ENCODE results near the gene HECTD1. TPM values are rescaled to one million over a fixed set of nuclear protein-coding genes. Genes with fewer than 3 reads are reported as not detected.

The HECTD1 gene
- total and polyA plus RNA-seq, 12 donors, result 49.5 to 189 (median 151) TPM

- peak; percentile 94 to 100 (median 96) for ATAC-seq
- Histone ChIP-seq H3K4me1 (peaks cover 0 to 12% (median 8%) of the 10 kb centered on the region in 9 donors), H3K36me3 (no peaks in the 10 kb centered on the region), H3K4me3 (peak overlapping the region in 6 of 10 donors; percentile 20 to 41 (median 32)), H3K9me3 (peaks cover 0 to 3% (median 0%) of the 10 kb centered on the region in 11 donors), H3K27me3 (no peaks in the 10 kb centered on the region), H3K27ac (peak overlapping the region; percentile 18 to 77 (median 56))
- intact Hi-C loops (cut with DNase I), result loop anchor here in 1 of 10 donors (1.0 kb wide), 1 partner anchor 23 kb away; the partner anchor contains the start of gene HECTD1
- DNase-seq, result peak; percentile 35 to 46
- no peak for TF ChIP-seq CTCF (IDR thresholded peaks at IDR 0.05)
- WGBS, 2 donors, result 54 to 55% methylated on average over 17 of the region's 17 CpGs
These were observed 22.3 kb upstream of the HECTD1 start for GRCh38 chr14:31229638-31230572.

GRCh38 chr14:31229009-31229408 lies 21.4 kb upstream of the HECTD1 start:
- no peaks in the 10 kb centered on the region for H3K27me3 ChIP-seq
- H3K9me3 ChIP-seq, result peaks cover 0 to 8% (median 0%) of the 10 kb centered on the region in 11 donors
- no peak overlapping the region for H3K4me3 ChIP-seq
- DNase-seq, result no peak
- intact Hi-C loops (cut with DNase I), result loop anchor here in 1 of 10 donors (1.0 kb wide), 1 partner anchor 22 kb away; the partner anchor contains the start of gene HECTD1
- no peak for TF ChIP-seq CTCF (IDR thresholded peaks at IDR 0.05)
- peaks cover 0 to 12% (median 8%) of the 10 kb centered on the region in 9 donors for H3K4me1 ChIP-seq
- peak in 4 of 8 donors; percentile 28 to 40 (median 36) for ATAC-seq
- no peaks in the 10 kb centered on the region for H3K36me3 ChIP-seq
- peak overlapping the region in 9 of 10 donors; percentile 18 to 77 (median 45) for H3K27ac ChIP-seq

GRCh38 chr14:31228533-31228932 lies 20.9 kb upstream of the HECTD1 start:
- Histone ChIP-seq H3K27ac (peak overlapping the region in 5 of 10 donors; percentile 21 to 77 (median 45)), H3K36me3 (no peaks in the 10 kb centered on the region), H3K4me1 (peaks cover 0 to 12% (median 8%) of the 10 kb centered on the region in 9 donors), H3K4me3 (no peak overlapping the region), H3K9me3 (peaks cover 0 to 8% (median 0%) of the 10 kb centered on the region in 11 donors), H3K27me3 (no peaks in the 10 kb centered on the region)
- ATAC-seq, result no peak
- TF ChIP-seq CTCF (IDR thresholded peaks at IDR 0.05), result no peak
- DNase-seq, result no peak
- intact Hi-C loops (cut with DNase I), result no loop called here

GRCh38 chr14:31224808-31225207 lies 17.2 kb upstream of the HECTD1 start:
- Histone ChIP-seq H3K27ac (no peak overlapping the region), H3K27me3 (no peaks in the 10 kb centered on the region), H3K36me3 (no peaks in the 10 kb centered on the region), H3K4me1 (peaks cover 0 to 12% (median 7%) of the 10 kb centered on the region in 9 donors), H3K4me3 (no peak overlapping the region), H3K9me3 (peaks cover 0 to 8% (median 0%) of the 10 kb centered on the region in 11 donors)
- ATAC-seq, result no peak
- TF ChIP-seq CTCF (IDR thresholded peaks at IDR 0.05), result no peak
- intact Hi-C loops (cut with DNase I), result no loop called here
- DNase-seq, result no peak
- WGBS, 2 donors, result 83 to 92% methylated on average over 1 of the region's 1 CpG

Data from heart right ventricle (tissue), 16 donors.